ENCODE results near the gene NT5DC3.

The NT5DC3 gene

DNA sequence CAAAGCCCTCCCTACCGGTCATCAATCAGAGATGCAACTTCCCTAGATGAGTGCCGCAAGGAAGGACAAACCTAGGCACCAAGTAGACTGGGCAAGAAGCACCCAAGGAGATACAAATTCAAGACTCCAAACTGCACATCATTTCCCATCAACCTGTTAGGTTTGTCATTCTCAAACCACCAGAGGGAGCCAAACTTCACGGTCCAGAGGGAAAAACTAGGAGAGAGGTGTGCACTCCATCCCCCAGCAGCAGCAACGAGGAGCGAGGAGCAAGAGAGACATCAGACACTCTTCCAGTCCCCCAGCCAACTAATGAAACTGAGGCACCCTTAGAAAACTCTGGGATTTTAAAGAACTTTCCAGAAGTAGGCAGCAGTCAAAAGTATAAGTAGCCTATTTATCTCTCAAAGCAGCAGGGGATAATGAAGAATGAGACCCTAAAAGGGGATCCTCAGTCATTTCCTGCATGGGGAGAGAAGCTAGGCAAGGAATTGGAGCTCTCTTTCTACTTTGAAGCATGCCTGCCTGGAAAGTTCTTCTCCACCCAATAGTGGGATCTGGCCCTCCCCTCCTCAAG is 37.0 kb upstream of the NT5DC3 start:
- Histone ChIP-seq H3K4me3 (ENCODE audit: extremely low read depth, insufficient read depth, low read length, poor library complexity, severe bottlenecking) (no peak overlapping the region), H3K27ac (ENCODE audit: low read depth, low read length, severe bottlenecking) (no peak overlapping the region), H3K9me3 (ENCODE audit: control insufficient read depth, low read length) (no peaks in the 10 kb centered on the region), H3K4me1 (ENCODE audit: control insufficient read depth, insufficient read depth, low read length, poor library complexity, severe bottlenecking) (peaks cover 7% of the 10 kb centered on the region), H3K36me3 (ENCODE audit: control insufficient read depth, insufficient read depth, low read length) (no peaks in the 10 kb centered on the region)
- WGBS, 2 experiments (ENCODE audit: insufficient coverage in 2 of 2) = 11% methylated on average over 4 of the region's 5 CpGs; no CpG with 5 or more reads in 1 of the 2 experiments

DNA sequence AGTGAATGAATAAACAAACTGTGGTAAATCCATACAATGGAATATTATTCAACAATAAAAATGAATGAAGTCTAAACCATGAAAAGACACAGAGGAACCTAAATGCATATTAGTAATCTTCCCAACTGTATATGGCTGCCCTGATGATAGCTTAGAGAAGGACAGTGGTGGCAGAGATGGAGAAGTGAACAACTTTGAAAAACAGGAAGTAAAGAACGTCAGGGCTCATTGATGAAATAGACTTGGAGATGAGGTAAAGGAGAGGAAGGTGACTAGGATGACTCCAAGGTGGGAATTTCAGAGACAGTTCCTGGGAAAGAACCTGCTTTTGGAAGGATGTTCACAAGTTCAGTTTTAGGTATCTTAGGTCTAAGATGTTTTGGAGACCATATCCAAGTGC is 36.3 kb upstream of the NT5DC3 start:
- WGBS, 2 experiments (ENCODE audit: insufficient coverage in 2 of 2) = 80 to 90% methylated on average over 1 of the region's 1 CpG
- no peak overlapping the region for H3K27ac ChIP-seq (ENCODE audit: low read depth, low read length, severe bottlenecking)
- no peaks in the 10 kb centered on the region for H3K9me3 ChIP-seq (ENCODE audit: control insufficient read depth, low read length)
- peaks cover 5% of the 10 kb centered on the region for H3K4me1 ChIP-seq (ENCODE audit: control insufficient read depth, insufficient read depth, low read length, poor library complexity, severe bottlenecking)
- H3K4me3 ChIP-seq (ENCODE audit: extremely low read depth, insufficient read depth, low read length, poor library complexity, severe bottlenecking) = no peak overlapping the region
- H3K36me3 ChIP-seq (ENCODE audit: control insufficient read depth, insufficient read depth, low read length) = no peaks in the 10 kb centered on the region

DNA sequence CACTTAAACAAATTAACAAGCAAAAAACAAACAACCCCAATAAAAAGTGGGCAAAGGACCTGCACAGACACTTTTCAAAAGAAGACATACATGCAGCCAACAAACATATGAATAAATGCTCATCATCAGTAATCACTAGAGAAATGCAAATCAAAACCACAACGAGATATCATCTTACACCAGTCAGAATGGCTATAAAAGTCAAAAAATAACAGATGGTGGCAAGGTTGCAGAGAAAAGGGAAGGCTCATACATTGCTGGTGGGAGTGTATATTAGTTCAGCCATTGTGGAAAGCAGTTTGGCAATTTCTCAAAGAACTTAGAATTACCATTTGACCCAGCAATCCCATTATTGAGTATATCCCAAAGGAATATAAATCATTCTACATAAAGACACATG is 34.6 kb upstream of the NT5DC3 start:
- H3K4me1 ChIP-seq (ENCODE audit: control insufficient read depth, insufficient read depth, low read length, poor library complexity, severe bottlenecking) = peaks cover 5% of the 10 kb centered on the region
- no CpG with 5 or more reads among the region's 1 CpG for WGBS, 2 experiments (ENCODE audit: insufficient coverage in 2 of 2)
- no peak overlapping the region for H3K4me3 ChIP-seq (ENCODE audit: extremely low read depth, insufficient read depth, low read length, poor library complexity, severe bottlenecking)
- no peaks in the 10 kb centered on the region for H3K9me3 ChIP-seq (ENCODE audit: control insufficient read depth, low read length)
- no peak overlapping the region for H3K27ac ChIP-seq (ENCODE audit: low read depth, low read length, severe bottlenecking)
- no peaks in the 10 kb centered on the region for H3K36me3 ChIP-seq (ENCODE audit: control insufficient read depth, insufficient read depth, low read length)

DNA sequence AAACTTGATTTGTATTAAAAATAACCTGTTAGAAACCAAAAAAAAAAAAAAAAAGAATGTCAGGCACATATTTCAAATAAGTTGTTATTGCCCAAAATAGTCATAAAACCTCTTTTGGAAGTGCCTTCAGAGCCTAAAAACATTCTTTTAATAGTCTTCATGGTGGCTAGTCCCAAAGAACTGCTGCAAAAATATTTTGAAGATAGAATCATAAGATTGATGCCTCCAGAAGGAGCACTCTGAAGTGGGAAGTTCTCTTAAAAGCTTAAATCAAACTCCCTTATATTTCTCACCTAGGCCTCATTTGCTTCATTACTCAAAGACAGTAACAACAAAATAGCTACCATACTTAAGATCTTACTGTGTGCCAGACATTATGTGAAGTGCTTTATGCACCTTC is 27.2 kb upstream of the NT5DC3 start:
- Histone ChIP-seq H3K9me3 (ENCODE audit: control insufficient read depth, low read length) (no peaks in the 10 kb centered on the region), H3K4me1 (ENCODE audit: control insufficient read depth, insufficient read depth, low read length, poor library complexity, severe bottlenecking) (no peaks in the 10 kb centered on the region), H3K4me3 (ENCODE audit: extremely low read depth, insufficient read depth, low read length, poor library complexity, severe bottlenecking) (no peak overlapping the region), H3K27ac (ENCODE audit: low read depth, low read length, severe bottlenecking) (no peak overlapping the region), H3K36me3 (ENCODE audit: control insufficient read depth, insufficient read depth, low read length) (no peaks in the 10 kb centered on the region)

DNA sequence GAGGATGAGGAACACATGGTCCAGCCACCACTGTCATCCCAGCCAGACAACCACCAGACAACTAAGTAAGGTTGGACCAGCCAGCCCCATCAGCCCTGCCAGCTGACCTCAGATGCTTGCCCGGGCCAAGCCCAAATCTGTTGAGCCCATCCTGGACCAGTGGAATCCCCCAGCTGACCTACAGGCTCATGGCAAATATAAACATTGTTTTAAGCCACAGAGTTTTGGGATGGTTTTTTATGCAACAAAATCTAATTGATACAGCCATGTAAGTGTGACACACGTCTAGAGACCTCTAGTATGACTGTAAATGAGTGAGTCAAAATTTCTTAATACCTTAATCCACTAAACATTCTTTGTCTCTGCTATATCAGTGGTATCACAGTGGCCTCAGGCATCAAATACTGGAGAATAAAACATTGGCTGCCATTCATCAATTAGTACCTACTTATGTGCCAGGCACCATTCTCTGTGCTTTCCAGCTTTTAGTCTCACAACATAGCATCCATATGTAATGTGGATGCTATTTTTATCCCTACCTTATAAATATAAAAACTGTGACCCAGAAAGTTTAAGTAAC is 24.2 kb upstream of the NT5DC3 start:
- no peak overlapping the region for H3K4me3 ChIP-seq (ENCODE audit: extremely low read depth, insufficient read depth, low read length, poor library complexity, severe bottlenecking)
- 80 to 100% methylated on average over 1 of the region's 2 CpGs for WGBS, 2 experiments (ENCODE audit: insufficient coverage in 2 of 2)
- no peaks in the 10 kb centered on the region for H3K36me3 ChIP-seq (ENCODE audit: control insufficient read depth, insufficient read depth, low read length)
- no peaks in the 10 kb centered on the region for H3K9me3 ChIP-seq (ENCODE audit: control insufficient read depth, low read length)
- no peaks in the 10 kb centered on the region for H3K4me1 ChIP-seq (ENCODE audit: control insufficient read depth, insufficient read depth, low read length, poor library complexity, severe bottlenecking)
- H3K27ac ChIP-seq (ENCODE audit: low read depth, low read length, severe bottlenecking) = no peak overlapping the region

DNA sequence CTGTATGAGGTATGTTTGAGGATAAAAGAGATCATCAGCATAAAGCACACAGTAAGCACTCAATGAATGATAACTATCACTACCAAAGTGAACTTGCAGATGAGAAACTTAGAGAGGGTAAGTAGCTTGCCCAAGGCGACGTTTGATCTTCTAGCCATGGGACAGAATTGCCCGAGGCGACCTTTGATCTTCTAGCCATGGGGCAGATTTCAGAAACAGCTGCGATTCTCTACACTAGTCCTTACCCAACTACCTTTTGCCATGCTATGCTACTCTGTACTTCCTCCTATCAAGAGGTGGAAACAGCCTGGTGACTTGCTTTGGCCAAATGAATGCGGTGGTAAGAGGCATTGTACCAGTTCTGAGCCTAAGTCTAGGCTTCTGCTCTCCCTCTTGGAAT is 23.7 kb upstream of the NT5DC3 start:
- H3K27ac ChIP-seq (ENCODE audit: low read depth, low read length, severe bottlenecking) = no peak overlapping the region
- no peaks in the 10 kb centered on the region for H3K36me3 ChIP-seq (ENCODE audit: control insufficient read depth, insufficient read depth, low read length)
- whole genome bisulfite sequencing, 2 experiments (ENCODE audit: insufficient coverage in 2 of 2) = 96 to 97% methylated on average over 3 to 6 of the region's 6 CpGs
- H3K4me1 ChIP-seq (ENCODE audit: control insufficient read depth, insufficient read depth, low read length, poor library complexity, severe bottlenecking) = peaks cover under 1% of the 10 kb centered on the region
- no peaks in the 10 kb centered on the region for H3K9me3 ChIP-seq (ENCODE audit: control insufficient read depth, low read length)
- H3K4me3 ChIP-seq (ENCODE audit: extremely low read depth, insufficient read depth, low read length, poor library complexity, severe bottlenecking) = no peak overlapping the region

DNA sequence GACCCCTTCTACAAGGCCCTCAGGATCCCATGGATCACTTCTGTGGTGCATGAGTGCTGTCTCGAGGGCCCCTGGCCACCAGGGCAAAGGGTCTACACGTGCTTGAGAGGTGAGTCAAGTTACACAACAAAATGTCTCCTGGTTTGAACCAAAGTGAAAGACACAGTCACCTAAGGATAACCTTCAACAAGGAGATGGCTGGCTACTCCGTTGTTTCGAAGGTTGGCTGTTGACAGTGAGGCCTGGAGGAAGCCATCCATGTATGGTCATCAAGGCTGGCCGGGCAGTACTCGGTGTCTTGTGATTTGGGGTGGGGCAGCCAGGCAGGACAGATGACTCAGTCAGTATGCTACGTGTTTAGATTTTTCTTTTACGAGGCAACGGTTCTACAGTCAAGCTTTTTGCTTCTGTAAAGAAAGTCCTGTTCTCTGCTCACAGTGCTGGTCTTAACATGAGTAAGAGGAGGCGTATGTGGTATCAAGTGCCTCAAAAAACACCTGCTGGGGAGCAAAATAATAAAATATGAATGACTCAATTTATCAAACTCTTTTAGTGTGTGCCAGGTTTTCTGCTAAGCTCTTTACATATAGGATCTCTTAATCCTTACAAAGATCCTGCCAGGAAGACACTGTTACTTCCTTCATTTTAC is 18.0 kb upstream of the NT5DC3 start:
- Histone ChIP-seq H3K4me3 (ENCODE audit: extremely low read depth, insufficient read depth, low read length, poor library complexity, severe bottlenecking) (no peak overlapping the region), H3K4me1 (ENCODE audit: control insufficient read depth, insufficient read depth, low read length, poor library complexity, severe bottlenecking) (peaks cover 26% of the 10 kb centered on the region), H3K36me3 (ENCODE audit: control insufficient read depth, insufficient read depth, low read length) (no peaks in the 10 kb centered on the region), H3K9me3 (ENCODE audit: control insufficient read depth, low read length) (no peaks in the 10 kb centered on the region), H3K27ac (ENCODE audit: low read depth, low read length, severe bottlenecking) (peak overlapping the region; percentile 54)
- WGBS, 2 experiments (ENCODE audit: insufficient coverage in 2 of 2) = 77 to 81% methylated on average over 4 to 9 of the region's 10 CpGs

DNA sequence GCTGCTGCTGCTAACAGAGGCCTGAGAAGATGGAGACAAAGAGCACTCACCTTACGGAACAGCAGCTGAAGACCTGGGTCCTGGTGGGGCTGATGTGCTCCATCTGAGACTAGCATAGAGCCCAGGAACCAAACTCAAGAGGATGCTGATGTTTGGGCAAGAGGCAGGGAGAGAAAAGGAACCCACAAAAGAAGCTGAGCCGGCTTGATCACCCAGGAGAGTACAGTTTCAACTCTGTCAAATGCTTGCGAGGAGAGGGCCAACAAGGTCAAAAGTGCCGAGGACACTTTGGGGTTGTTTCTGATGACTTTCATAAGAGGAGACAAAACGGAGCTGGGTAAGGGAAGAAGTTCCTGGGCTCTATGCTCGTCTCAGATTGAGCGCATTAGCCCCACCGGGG is 17.3 kb upstream of the NT5DC3 start:
- 87 to 90% methylated on average over 3 to 7 of the region's 8 CpGs for WGBS, 2 experiments (ENCODE audit: insufficient coverage in 2 of 2)

DNA sequence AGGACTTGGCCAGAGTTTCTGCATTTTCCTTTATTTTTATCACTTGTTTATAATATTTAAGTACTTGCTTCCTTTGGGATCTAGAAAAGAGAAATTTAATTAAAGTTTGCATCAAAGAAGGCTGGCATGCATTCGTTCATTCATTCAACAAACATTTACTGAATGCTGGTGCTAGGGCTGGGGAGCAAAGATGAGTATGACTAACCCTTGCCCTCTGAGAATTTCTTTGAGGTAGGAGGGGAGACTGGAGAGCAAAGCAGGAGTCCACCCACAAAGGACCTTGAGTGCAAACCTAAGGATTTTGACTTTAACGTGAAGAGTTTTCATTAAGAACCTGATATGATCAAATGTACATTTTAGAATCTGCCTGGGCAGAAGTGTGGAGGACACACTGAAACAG is 16.1 kb upstream of the NT5DC3 start:
- 100% methylated on average over 1 of the region's 2 CpGs for WGBS, 2 experiments (ENCODE audit: insufficient coverage in 2 of 2)
- no peak overlapping the region for H3K27ac ChIP-seq (ENCODE audit: low read depth, low read length, severe bottlenecking)
- no peaks in the 10 kb centered on the region for H3K36me3 ChIP-seq (ENCODE audit: control insufficient read depth, insufficient read depth, low read length)
- H3K4me3 ChIP-seq (ENCODE audit: extremely low read depth, insufficient read depth, low read length, poor library complexity, severe bottlenecking) = no peak overlapping the region
- no peaks in the 10 kb centered on the region for H3K9me3 ChIP-seq (ENCODE audit: control insufficient read depth, low read length)
- peaks cover 26% of the 10 kb centered on the region for H3K4me1 ChIP-seq (ENCODE audit: control insufficient read depth, insufficient read depth, low read length, poor library complexity, severe bottlenecking)

More for the DNA sequence above, 17.3 kb upstream of the NT5DC3 start:
- Histone ChIP-seq H3K27ac (ENCODE audit: low read depth, low read length, severe bottlenecking) (no peak overlapping the region), H3K36me3 (ENCODE audit: control insufficient read depth, insufficient read depth, low read length) (no peaks in the 10 kb centered on the region), H3K4me3 (ENCODE audit: extremely low read depth, insufficient read depth, low read length, poor library complexity, severe bottlenecking) (no peak overlapping the region), H3K9me3 (ENCODE audit: control insufficient read depth, low read length) (no peaks in the 10 kb centered on the region), H3K4me1 (ENCODE audit: control insufficient read depth, insufficient read depth, low read length, poor library complexity, severe bottlenecking) (peaks cover 26% of the 10 kb centered on the region)

DNA sequence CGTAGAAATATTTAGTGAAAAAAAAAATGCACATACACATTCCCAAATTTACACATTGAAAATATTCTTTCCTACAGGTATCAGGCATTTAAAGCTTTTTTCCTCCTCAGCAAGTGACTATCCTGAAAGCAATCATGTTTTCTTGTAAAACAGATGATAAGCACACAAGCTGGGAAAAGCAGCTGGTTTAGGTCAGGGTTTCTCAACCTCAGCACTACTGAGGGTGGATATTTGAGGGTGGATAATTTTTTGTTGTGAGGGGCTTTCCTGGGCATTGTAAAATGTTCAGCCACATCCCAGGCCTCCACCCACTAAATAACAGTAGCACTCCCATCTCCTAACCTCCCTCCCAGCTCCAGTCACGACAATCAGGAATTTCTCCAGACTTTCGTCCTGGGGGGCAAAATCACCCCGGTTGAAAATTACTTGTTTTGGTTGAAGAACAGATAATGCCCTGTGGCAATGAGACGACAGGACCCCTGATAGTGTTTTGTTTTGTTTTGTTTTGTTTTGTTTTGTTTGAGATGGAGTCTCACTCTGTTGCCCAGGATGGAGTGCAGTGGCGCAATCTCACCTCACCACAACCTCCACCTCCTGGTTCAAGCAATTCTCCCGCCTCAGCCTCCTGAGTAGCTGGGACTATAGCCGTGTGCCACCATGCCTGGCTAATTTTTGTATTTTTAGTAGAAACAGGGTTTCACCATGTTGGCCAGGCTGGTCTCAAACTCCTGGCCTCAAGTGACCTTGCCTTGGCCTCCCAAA is 15.0 kb upstream of the NT5DC3 start:
- Histone ChIP-seq H3K4me1 (ENCODE audit: control insufficient read depth, insufficient read depth, low read length, poor library complexity, severe bottlenecking) (peaks cover 29% of the 10 kb centered on the region), H3K36me3 (ENCODE audit: control insufficient read depth, insufficient read depth, low read length) (no peaks in the 10 kb centered on the region), H3K9me3 (ENCODE audit: control insufficient read depth, low read length) (no peaks in the 10 kb centered on the region), H3K27ac (ENCODE audit: low read depth, low read length, severe bottlenecking) (no peak overlapping the region), H3K4me3 (ENCODE audit: extremely low read depth, insufficient read depth, low read length, poor library complexity, severe bottlenecking) (no peak overlapping the region)
- WGBS, 2 experiments (ENCODE audit: insufficient coverage in 2 of 2) = 100% methylated on average over 1 of the region's 8 CpGs

Measured in mesodermal cell (in vitro differentiated cells).